ENCODE data around the gene CNTN4.

The CNTN4 gene

DNA sequence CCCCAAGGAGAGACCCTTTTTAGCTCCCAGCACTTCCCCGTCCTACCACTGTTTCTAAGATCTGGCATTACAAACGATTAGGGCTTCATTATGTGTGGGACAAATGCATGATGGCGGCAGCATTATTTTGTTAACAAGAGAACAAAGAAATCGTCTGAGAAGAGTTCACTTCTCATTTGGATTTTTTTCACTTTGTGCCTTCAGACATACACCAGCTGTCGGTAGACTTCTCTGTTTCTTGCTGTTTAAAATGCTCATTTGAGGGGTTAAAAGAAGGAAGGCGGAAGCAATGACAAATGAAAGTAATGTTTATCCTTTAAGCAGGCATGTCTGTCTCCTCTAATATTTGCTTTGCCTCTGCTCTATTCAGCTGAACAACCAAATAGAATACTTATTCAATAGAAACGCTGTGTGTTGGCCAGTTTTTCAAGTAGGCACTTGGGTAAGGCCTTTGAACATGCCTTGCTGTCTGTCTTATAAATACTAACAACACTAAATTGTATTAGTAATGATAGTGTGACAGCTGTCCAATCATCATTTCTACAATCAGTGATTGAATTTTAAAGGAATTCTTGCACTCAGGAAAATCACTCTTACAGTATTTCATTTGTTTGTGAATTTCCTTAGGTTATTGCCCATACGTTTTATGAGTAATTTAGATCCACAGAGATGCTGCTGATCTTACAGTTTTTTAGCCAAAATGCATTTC lies 629.1 kb downstream of the CNTN4 start:
- Mint-ChIP-seq H3K9me3 (no peaks in the 10 kb centered on the region), H3K4me3 (no peak overlapping the region), H3K4me1 (ENCODE audit: low read depth) (no peaks in the 10 kb centered on the region), H3K36me3 (ENCODE audit: low read depth) (no peaks in the 10 kb centered on the region), H3K27ac (no peak overlapping the region), H3K27me3 (no peaks in the 10 kb centered on the region)
- intact Hi-C loops (cut with micrococcal nuclease): no loop called here

- intact Hi-C loops (cut with micrococcal nuclease): no loop called here
These were observed 633.2 kb downstream of the CNTN4 start for GRCh38 chr3:2731843-2732242.

DNA sequence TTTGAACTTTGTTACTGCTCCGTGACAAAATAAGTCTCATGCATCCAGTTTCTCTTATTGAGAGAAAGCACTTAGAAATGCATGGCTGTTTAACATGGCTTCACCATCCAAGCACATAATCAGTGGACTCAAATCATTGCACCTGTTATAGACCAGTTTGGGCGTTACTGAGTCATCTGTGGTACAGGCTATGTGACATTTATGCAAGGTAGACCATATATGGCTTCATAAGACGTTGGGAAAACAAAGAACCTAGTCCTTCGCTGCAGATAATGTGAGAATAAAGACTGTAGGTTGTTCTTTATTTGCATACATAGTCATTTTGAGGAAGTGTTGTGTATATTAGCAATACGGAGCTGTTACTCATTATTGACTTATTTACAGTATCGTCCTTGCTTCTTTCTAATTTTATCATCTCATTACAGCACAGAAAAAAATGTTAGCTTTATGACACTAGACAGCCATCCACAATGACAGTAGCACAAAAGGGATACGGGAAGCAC lies 636.8 kb downstream of the CNTN4 start:
- peaks cover 9% of the 10 kb centered on the region for H3K9me3 Mint-ChIP-seq
- no peak overlapping the region for H3K27ac Mint-ChIP-seq
- intact Hi-C loops (cut with micrococcal nuclease): no loop called here
- no peak overlapping the region for H3K4me3 Mint-ChIP-seq
- H3K4me1 Mint-ChIP-seq (ENCODE audit: low read depth): no peaks in the 10 kb centered on the region
- no peaks in the 10 kb centered on the region for H3K27me3 Mint-ChIP-seq
- H3K36me3 Mint-ChIP-seq (ENCODE audit: low read depth): no peaks in the 10 kb centered on the region

More at GRCh38 chr3:2731843-2732242, 633.2 kb downstream of the CNTN4 start:
- no peaks in the 10 kb centered on the region for H3K27me3 Mint-ChIP-seq
- no peak overlapping the region for H3K4me3 Mint-ChIP-seq
- H3K36me3 Mint-ChIP-seq (ENCODE audit: low read depth): no peaks in the 10 kb centered on the region
- peaks cover 9% of the 10 kb centered on the region for H3K9me3 Mint-ChIP-seq
- no peaks in the 10 kb centered on the region for H3K4me1 Mint-ChIP-seq (ENCODE audit: low read depth)
- H3K27ac Mint-ChIP-seq: no peak overlapping the region

DNA sequence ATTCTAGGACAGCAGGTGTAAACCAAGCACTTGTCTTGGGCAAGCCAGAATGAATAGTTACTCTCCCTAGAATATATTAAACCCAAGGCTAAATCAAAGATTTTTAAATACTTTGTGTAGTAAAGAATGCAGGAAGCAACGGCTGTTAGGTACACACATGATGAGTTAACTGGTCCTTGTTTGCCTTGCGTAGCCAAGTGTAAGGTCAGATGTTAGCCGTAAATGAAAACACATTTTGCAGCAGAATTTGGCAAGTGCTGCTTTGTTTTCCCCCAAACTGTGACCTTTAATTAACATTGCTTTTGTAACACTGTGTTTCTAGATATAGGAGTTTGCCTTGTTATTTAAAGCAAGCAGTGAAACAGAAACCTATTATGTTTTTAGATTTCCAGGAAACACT lies 642.9 kb downstream of the CNTN4 start:
- H3K4me1 Mint-ChIP-seq (ENCODE audit: low read depth): no peaks in the 10 kb centered on the region
- intact Hi-C loops (cut with micrococcal nuclease): no loop called here
- no peaks in the 10 kb centered on the region for H3K36me3 Mint-ChIP-seq (ENCODE audit: low read depth)
- no peaks in the 10 kb centered on the region for H3K27me3 Mint-ChIP-seq
- H3K9me3 Mint-ChIP-seq: no peaks in the 10 kb centered on the region
- no peak overlapping the region for H3K4me3 Mint-ChIP-seq
- no peak overlapping the region for H3K27ac Mint-ChIP-seq

DNA sequence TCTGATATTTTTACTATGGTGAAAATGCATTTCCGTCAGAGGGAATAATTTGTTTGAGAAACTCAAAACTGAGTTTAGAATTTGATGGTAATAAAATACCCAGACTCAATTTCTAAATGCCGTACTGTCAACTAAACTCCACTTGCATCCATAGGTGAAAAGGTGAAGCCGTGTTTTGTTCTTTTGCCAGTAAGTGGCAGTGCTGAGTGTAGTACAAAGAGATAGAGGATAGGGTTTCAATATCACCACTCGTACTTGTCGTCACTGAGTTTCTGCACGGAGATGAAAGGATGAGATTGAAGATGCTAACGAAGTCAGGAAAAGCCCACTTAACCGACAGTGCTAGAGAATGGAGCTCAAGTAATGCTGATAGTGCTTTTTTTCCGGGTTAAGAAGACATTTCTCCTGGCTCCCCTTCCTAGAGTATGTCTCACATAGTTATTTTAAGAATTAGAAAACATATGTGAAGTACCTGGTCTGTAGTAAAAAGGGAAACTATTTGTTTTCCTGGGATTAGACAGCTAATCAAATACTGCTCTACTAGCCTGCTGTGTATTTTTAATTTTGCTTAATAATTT lies 666.4 kb downstream of the CNTN4 start:
- H3K27me3 Mint-ChIP-seq: no peaks in the 10 kb centered on the region
- intact Hi-C loops (cut with micrococcal nuclease): no loop called here
- H3K4me3 Mint-ChIP-seq: no peak overlapping the region
- H3K9me3 Mint-ChIP-seq: no peaks in the 10 kb centered on the region
- no peak overlapping the region for H3K27ac Mint-ChIP-seq
- H3K36me3 Mint-ChIP-seq (ENCODE audit: low read depth): no peaks in the 10 kb centered on the region
- H3K4me1 Mint-ChIP-seq (ENCODE audit: low read depth): no peaks in the 10 kb centered on the region

DNA sequence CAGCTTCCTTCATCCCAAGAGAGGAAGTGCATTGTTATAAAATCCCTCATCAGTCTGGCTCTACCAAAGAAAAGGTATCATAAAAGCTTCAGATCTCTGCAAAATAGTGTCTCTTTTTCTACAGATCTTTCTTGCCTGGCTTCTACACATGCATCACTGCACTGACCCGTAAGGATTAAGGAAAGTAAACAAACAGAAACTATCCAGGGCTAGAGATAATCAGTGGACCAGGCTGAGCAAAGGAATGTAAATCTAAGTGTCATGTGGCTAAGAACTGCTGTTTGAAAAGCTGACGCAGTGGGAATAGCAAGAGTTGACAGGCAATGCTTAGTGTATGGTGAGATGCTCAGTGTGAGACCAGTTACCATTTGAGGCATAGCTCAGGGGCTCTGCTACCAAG lies 671.8 kb downstream of the CNTN4 start:
- no peaks in the 10 kb centered on the region for H3K9me3 Mint-ChIP-seq

DNA sequence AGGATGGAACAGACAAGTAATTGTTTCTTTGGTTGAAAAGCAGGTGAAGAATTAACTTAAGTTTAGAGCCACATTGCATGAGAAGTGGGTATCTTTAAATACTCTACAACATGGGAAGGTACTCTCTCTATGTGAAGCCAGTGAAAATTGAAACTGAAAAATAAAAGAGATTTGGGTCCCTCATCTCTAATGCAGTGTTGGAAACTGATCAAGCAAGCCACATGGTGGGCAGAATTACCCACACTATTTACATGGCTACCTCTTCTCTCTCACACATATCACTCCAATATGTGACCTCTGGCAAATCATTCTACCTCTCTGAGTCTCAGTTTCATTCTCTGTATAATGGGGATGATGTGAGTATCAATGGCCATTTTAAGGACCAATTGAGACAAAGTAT lies 672.5 kb downstream of the CNTN4 start:
- Mint-ChIP-seq H3K27ac (no peak overlapping the region), H3K4me1 (ENCODE audit: low read depth) (no peaks in the 10 kb centered on the region), H3K27me3 (no peaks in the 10 kb centered on the region), H3K4me3 (no peak overlapping the region), H3K36me3 (ENCODE audit: low read depth) (no peaks in the 10 kb centered on the region), H3K9me3 (no peaks in the 10 kb centered on the region)
- intact Hi-C loops (cut with micrococcal nuclease): no loop called here

More for the DNA sequence above, 671.8 kb downstream of the CNTN4 start:
- intact Hi-C loops (cut with micrococcal nuclease): no loop called here
- Mint-ChIP-seq H3K4me1 (ENCODE audit: low read depth) (no peaks in the 10 kb centered on the region), H3K27me3 (no peaks in the 10 kb centered on the region), H3K4me3 (no peak overlapping the region), H3K36me3 (ENCODE audit: low read depth) (no peaks in the 10 kb centered on the region), H3K27ac (no peak overlapping the region)

DNA sequence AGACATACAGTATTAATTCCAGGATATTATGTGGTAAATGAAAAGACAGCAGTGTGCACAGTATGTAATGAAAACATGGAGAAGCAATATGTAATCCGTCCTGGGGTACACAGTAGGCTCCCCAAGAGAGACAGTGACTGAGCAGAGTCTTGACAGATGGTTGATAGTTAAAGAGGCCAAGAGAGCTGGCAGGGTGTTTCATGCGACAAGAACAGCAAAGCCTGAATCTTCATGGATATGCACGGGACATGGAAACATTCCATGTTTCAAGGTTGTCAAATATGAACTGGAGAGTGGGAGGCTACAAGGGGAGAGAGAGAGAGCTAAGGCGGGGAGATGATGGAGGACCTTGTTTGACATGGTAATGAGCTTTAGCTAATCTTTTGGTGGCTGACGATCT lies 673.1 kb downstream of the CNTN4 start:
- no peak overlapping the region for H3K4me3 Mint-ChIP-seq
- H3K9me3 Mint-ChIP-seq: no peaks in the 10 kb centered on the region
- H3K36me3 Mint-ChIP-seq (ENCODE audit: low read depth): no peaks in the 10 kb centered on the region
- no peak overlapping the region for H3K27ac Mint-ChIP-seq
- no peaks in the 10 kb centered on the region for H3K4me1 Mint-ChIP-seq (ENCODE audit: low read depth)
- H3K27me3 Mint-ChIP-seq: no peaks in the 10 kb centered on the region
- intact Hi-C loops (cut with micrococcal nuclease): no loop called here

DNA sequence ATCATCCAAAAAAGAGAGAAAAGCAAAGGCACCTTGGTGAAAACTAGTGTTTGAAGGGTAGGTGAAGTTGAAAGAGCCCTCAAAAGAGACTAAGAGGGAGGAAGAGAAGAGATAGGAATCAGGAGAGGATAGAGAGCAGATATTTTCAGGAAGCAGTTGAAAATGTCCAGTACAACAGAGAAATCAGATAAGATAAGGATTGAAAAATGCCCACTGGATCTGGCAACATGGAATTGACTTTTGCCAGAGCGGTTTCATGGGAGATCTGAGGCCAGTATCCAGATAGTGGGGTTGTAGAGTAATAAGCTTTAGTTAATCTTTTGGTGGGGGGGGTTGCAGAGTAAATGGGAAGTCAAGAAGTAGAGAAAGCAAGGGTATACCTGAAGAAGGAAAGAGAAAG lies 674.1 kb downstream of the CNTN4 start:
- Mint-ChIP-seq H3K4me3 (no peak overlapping the region), H3K27ac (no peak overlapping the region), H3K27me3 (no peaks in the 10 kb centered on the region)

DNA sequence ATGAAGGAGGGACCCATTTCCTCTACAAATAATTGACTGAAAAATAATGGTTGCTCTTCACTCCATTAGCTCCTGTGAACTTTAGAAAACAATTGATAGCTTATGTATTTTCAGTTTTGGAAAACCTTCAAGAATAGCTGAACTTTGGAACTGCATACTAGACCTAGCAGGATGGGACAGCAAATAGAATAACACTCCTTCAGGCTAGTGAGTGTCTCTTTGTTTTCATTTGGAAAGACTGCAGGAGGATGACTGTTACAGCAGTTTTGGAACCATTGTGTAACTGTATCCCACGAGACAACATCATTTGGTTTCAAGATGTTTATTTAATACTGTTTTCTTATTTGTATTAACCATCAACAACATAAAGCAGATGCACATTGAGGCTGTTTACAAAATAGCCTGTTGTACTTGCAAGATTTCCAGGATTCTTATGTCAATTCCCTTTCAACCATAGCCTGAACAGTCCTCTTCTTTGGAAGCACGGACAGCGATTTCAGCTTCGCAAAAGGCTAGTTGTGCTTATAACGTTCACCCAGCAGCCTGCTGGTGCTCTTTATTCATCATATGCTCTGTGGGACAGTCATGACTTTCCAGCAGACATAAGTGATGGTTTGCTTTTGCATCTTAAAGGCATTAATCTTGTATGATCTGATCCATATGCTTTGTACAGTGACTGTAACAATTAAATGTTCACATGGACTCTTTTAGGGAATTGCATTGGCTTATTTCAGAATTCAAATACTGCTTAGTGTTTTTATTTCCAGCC lies 676.0 kb downstream of the CNTN4 start:
- H3K27me3 Mint-ChIP-seq: no peaks in the 10 kb centered on the region
- H3K4me3 Mint-ChIP-seq: no peak overlapping the region
- no peak overlapping the region for H3K27ac Mint-ChIP-seq
- intact Hi-C loops (cut with micrococcal nuclease): no loop called here
- H3K36me3 Mint-ChIP-seq (ENCODE audit: low read depth): no peaks in the 10 kb centered on the region
- no peaks in the 10 kb centered on the region for H3K9me3 Mint-ChIP-seq
- H3K4me1 Mint-ChIP-seq (ENCODE audit: low read depth): no peaks in the 10 kb centered on the region

More for the DNA sequence above, 674.1 kb downstream of the CNTN4 start:
- Mint-ChIP-seq H3K9me3 (no peaks in the 10 kb centered on the region), H3K4me1 (ENCODE audit: low read depth) (no peaks in the 10 kb centered on the region), H3K36me3 (ENCODE audit: low read depth) (no peaks in the 10 kb centered on the region)
- intact Hi-C loops (cut with micrococcal nuclease): no loop called here

- no peak overlapping the region for H3K27ac Mint-ChIP-seq
- H3K27me3 Mint-ChIP-seq: no peaks in the 10 kb centered on the region
- H3K4me1 Mint-ChIP-seq (ENCODE audit: low read depth): no peaks in the 10 kb centered on the region
- intact Hi-C loops (cut with micrococcal nuclease): no loop called here
- peaks cover 19% of the 10 kb centered on the region for H3K9me3 Mint-ChIP-seq
- H3K4me3 Mint-ChIP-seq: no peak overlapping the region
- no peaks in the 10 kb centered on the region for H3K36me3 Mint-ChIP-seq (ENCODE audit: low read depth)
These were observed 684.6 kb downstream of the CNTN4 start for GRCh38 chr3:2783261-2783660.

DNA sequence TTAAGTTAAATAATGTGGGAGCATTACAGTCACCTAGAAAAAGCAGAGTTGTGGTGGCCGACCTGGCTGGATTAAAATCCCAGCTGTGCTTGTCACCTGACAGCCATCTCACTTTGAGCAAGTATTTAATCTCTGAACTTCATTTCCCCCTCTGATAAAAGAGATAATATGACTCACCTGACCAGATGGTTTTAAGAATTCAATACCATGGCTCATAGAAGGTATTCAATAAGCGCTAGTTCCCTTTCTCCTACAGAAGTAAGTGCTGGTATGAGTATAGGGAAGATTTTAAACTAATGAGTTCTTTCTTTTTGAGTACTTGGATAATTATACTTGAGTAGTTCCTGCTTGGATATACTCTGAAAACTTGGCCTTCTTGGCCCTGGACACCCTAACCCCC lies 686.0 kb downstream of the CNTN4 start:
- no peaks in the 10 kb centered on the region for H3K27me3 Mint-ChIP-seq
- peaks cover 19% of the 10 kb centered on the region for H3K9me3 Mint-ChIP-seq
- H3K4me3 Mint-ChIP-seq: no peak overlapping the region
- H3K4me1 Mint-ChIP-seq (ENCODE audit: low read depth): no peaks in the 10 kb centered on the region
- intact Hi-C loops (cut with micrococcal nuclease): no loop called here
- no peaks in the 10 kb centered on the region for H3K36me3 Mint-ChIP-seq (ENCODE audit: low read depth)
- H3K27ac Mint-ChIP-seq: no peak overlapping the region

DNA sequence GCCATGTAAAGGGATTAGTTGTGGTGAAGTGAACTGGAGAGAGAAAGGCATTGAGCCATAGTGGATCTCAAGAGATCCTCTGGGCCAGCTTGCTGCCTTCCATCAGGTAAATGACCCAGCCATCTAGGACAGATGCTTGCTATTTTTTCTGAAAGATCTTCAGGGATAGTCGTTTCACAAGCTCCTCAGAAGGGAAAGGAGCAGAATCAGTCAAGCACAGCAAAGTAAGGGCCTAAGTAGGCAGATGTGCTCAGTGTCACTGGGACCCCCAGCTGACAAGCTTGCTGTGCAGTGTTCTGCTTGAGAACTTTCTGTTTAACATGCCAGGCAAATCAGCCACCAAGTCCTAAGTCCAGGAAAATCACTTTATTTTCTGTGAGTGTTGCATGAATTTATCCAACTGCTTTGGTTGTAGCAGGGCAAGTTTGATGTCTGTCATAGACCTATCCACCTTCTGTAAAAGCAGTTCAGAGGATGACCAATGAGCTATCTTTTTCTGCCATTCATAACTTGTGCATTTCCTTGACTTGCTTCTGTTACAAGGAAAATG lies 691.7 kb downstream of the CNTN4 start:
- H3K27me3 Mint-ChIP-seq: no peaks in the 10 kb centered on the region
- H3K4me1 Mint-ChIP-seq (ENCODE audit: low read depth): no peaks in the 10 kb centered on the region
- intact Hi-C loops (cut with micrococcal nuclease): no loop called here
- H3K27ac Mint-ChIP-seq: no peak overlapping the region
- no peaks in the 10 kb centered on the region for H3K36me3 Mint-ChIP-seq (ENCODE audit: low read depth)
- no peak overlapping the region for H3K4me3 Mint-ChIP-seq
- peaks cover 11% of the 10 kb centered on the region for H3K9me3 Mint-ChIP-seq

- Mint-ChIP-seq H3K27ac (no peak overlapping the region), H3K4me1 (ENCODE audit: low read depth) (no peaks in the 10 kb centered on the region), H3K36me3 (ENCODE audit: low read depth) (no peaks in the 10 kb centered on the region), H3K27me3 (no peaks in the 10 kb centered on the region), H3K4me3 (no peak overlapping the region), H3K9me3 (no peaks in the 10 kb centered on the region)
- intact Hi-C loops (cut with micrococcal nuclease): no loop called here
These were observed 693.8 kb downstream of the CNTN4 start for GRCh38 chr3:2792432-2792831.

Data from dendritic cell treated with granulocyte-macrophage colony-stimulating factor and Interleukin-4, amounts not matched to agents 40 ng/mL and 50 ng/mL, for 4 days (primary cell).